CD14-positive monocyte (primary cell): Measurements from ENCODE around the gene NUP93. TPM values are rescaled to one million over a fixed set of nuclear protein-coding genes. Genes with fewer than 3 reads are reported as not detected.

ENCODE experiments used
- DNase-seq, 3 donors: peaks; one replicate each; pipeline ENCODE4 v3.0.0-alpha.2; 2011 to 2022
- H2AFZ ChIP-seq: 2 replicates; pipeline ENCODE4 v1.6.0; 2012; ENCODE audit warnings: mild to moderate bottlenecking, low read depth, low read length, inconsistent platforms; ENCODE audit not compliant: insufficient read depth, poor library complexity, severe bottlenecking
- H3K27ac ChIP-seq, 2 donors: 1 replicate in 1 of 2; 2 replicates in 1 of 2; pipeline ENCODE4 v1.5.1; 2012 to 2013; ENCODE audit warnings: low read length in 2 of 2, control low read depth in 1 of 2, inconsistent platforms in 1 of 2, low read depth in 1 of 2, mild to moderate bottlenecking in 1 of 2
- H3K27me3 ChIP-seq, 2 donors: one replicate each; pipeline versions ENCODE4 v1.6.0 to v1.6.1; 2011 to 2013; ENCODE audit warnings: low read length in 2 of 2; ENCODE audit not compliant: control insufficient read depth in 2 of 2, insufficient read depth in 2 of 2
- H3K36me3 ChIP-seq, 2 donors: replicated peaks in 1 of 2; 1 replicate in 1 of 2; 2 replicates in 1 of 2; pipeline versions ENCODE4 v1.5.1 to v1.6.1; 2012 to 2013; ENCODE audit warnings: low read length in 2 of 2, control low read depth in 1 of 2, inconsistent platforms in 1 of 2, mild to moderate bottlenecking in 1 of 2; ENCODE audit not compliant: insufficient read depth in 2 of 2, control insufficient read depth in 1 of 2
- H3K4me1 ChIP-seq, 2 donors: 1 replicate in 1 of 2; 2 replicates in 1 of 2; pipeline versions ENCODE4 v1.5.1 to v1.6.1; 2012 to 2013; ENCODE audit warnings: low read length in 2 of 2, control low read depth in 1 of 2, inconsistent platforms in 1 of 2, mild to moderate bottlenecking in 1 of 2, moderate library complexity in 1 of 2; ENCODE audit not compliant: insufficient read depth in 2 of 2, control insufficient read depth in 1 of 2
- H3K4me2 ChIP-seq: replicated peaks from 2 replicates; pipeline ENCODE3; 2012; ENCODE audit warnings: low read length, moderate library complexity, mild to moderate bottlenecking; ENCODE audit not compliant: poor library complexity, severe bottlenecking; ENCODE audit errors: extremely low read depth
- H3K4me3 ChIP-seq, 3 experiments: fragments of 200-600 bp in 1 of 3; sonication (generic) in 1 of 3; replicated peaks in 1 of 3; 1 replicate in 2 of 3; 2 replicates in 1 of 3; pipeline ENCODE4 v1.5.1; 2011 to 2013; ENCODE audit warnings: low read length in 3 of 3, mild to moderate bottlenecking in 3 of 3, control low read depth in 2 of 3, low read depth in 2 of 3, inconsistent platforms in 1 of 3, moderate library complexity in 1 of 3
- H3K79me2 ChIP-seq: 2 replicates; pipeline ENCODE4 v1.6.0; 2012; ENCODE audit warnings: mild to moderate bottlenecking, control low read depth, inconsistent platforms, low read length, moderate library complexity; ENCODE audit not compliant: insufficient read depth
- H3K9ac ChIP-seq: 2 replicates; pipeline ENCODE4 v1.6.0; 2017; ENCODE audit warnings: low read length, mild to moderate bottlenecking; ENCODE audit not compliant: insufficient read depth, poor library complexity, severe bottlenecking
- H3K9me3 ChIP-seq, 2 donors: replicated peaks in 1 of 2; 1 replicate in 1 of 2; 2 replicates in 1 of 2; pipeline versions ENCODE4 v1.5.1 to v1.6.1; 2012 to 2013; ENCODE audit warnings: low read length in 2 of 2, control low read depth in 1 of 2; ENCODE audit not compliant: control insufficient read depth in 1 of 2, insufficient read depth in 1 of 2
- H4K20me1 ChIP-seq: 2 replicates; pipeline ENCODE4 v1.6.0; 2012; ENCODE audit warnings: mild to moderate bottlenecking, low read length, control low read depth, moderate library complexity; ENCODE audit not compliant: insufficient read depth
- H3K27ac Mint-ChIP-seq, 7 donors: one replicate each; pipeline ENCODE4 v1.8.0; 2020; ENCODE audit warnings: mild to moderate bottlenecking in 7 of 7, mixed read lengths in 7 of 7, moderate library complexity in 6 of 7, inconsistent platforms in 2 of 7
- H3K27me3 Mint-ChIP-seq, 3 donors: one replicate each; pipeline ENCODE4 v1.8.0; 2021 to 2022; ENCODE audit warnings: low read depth in 3 of 3, mild to moderate bottlenecking in 3 of 3, mixed read lengths in 3 of 3, moderate library complexity in 3 of 3, inconsistent platforms in 1 of 3
- H3K36me3 Mint-ChIP-seq, 2 donors: one replicate each; pipeline ENCODE4 v1.8.0; 2020; ENCODE audit warnings: mixed read lengths in 2 of 2, inconsistent platforms in 1 of 2, mild to moderate bottlenecking in 1 of 2
- H3K4me1 Mint-ChIP-seq: one replicate; pipeline ENCODE4 v1.8.0; 2020; ENCODE audit warnings: mild to moderate bottlenecking, mixed read lengths
- H3K4me3 Mint-ChIP-seq, 2 donors: one replicate each; pipeline ENCODE4 v1.8.0; 2020; ENCODE audit warnings: mild to moderate bottlenecking in 2 of 2, mixed read lengths in 2 of 2, moderate library complexity in 1 of 2
- H3K9me3 Mint-ChIP-seq, 7 donors: one replicate each; pipeline ENCODE4 v1.8.0; 2020 to 2022; ENCODE audit warnings: mixed read lengths in 7 of 7, mild to moderate bottlenecking in 6 of 7, moderate library complexity in 6 of 7, inconsistent platforms in 2 of 7
- WGBS: methylation state at CpG from one replicate; pipeline ENCODE4 v1.1.5; 2013; ENCODE audit warnings: missing lambda C conversion rate; ENCODE audit not compliant: insufficient coverage; 5-methylcytosine and 5-hydroxymethylcytosine counted together
- intact Hi-C, 2 donors: fragments of 100-400 bp; cut with micrococcal nuclease; formaldehyde crosslinking; loops; one replicate each; pipeline versions ENCODE4 v1.15.0 to v1.15.1; 2023
- polyA plus RNA-seq, 3 donors: library from polyadenylated mRNA; depleted of rRNA in 1 of 3; unstranded in 2 of 3; stranded (reverse) in 1 of 3; fragments of 300-500 nt in 2 of 3; fragments of >200 nt in 1 of 3; fragmentation: Illumina TruSeq in 2 of 3; gene quantifications; 1 replicate in 2 of 3; 2 replicates in 1 of 3; pipeline ENCODE4 v1.2.3, GENCODE V29; 2012 to 2021
- TF ChIP-seq, protein P1 (sequence below): fragments of 200-600 bp; IDR thresholded peaks from one replicate; pipeline ENCODE4 v1.8.0; 2022; ENCODE audit warnings: antibody characterized with exemption, mild to moderate bottlenecking

Gene NUP93
- polyA plus RNA-seq, 3 donors, result 46.6 to 77.7 (median 59.4) TPM

GRCh38 chr16:56713794-56714193 lies 16.1 kb upstream of the NUP93 start:
- Histone ChIP-seq H2AFZ (no peak overlapping the region), H3K9me3 (no peaks in the 10 kb centered on the region), H3K4me3 (no peak overlapping the region), H3K4me2 (no peak overlapping the region), H3K9ac (no peak overlapping the region), H3K27ac (no peak overlapping the region), H4K20me1 (no peaks in the 10 kb centered on the region), H3K4me1 (no peaks in the 10 kb centered on the region), H3K36me3 (no peaks in the 10 kb centered on the region), H3K27me3 (no peaks in the 10 kb centered on the region), H3K79me2 (no peaks in the 10 kb centered on the region)
- TF ChIP-seq, protein P1, sequence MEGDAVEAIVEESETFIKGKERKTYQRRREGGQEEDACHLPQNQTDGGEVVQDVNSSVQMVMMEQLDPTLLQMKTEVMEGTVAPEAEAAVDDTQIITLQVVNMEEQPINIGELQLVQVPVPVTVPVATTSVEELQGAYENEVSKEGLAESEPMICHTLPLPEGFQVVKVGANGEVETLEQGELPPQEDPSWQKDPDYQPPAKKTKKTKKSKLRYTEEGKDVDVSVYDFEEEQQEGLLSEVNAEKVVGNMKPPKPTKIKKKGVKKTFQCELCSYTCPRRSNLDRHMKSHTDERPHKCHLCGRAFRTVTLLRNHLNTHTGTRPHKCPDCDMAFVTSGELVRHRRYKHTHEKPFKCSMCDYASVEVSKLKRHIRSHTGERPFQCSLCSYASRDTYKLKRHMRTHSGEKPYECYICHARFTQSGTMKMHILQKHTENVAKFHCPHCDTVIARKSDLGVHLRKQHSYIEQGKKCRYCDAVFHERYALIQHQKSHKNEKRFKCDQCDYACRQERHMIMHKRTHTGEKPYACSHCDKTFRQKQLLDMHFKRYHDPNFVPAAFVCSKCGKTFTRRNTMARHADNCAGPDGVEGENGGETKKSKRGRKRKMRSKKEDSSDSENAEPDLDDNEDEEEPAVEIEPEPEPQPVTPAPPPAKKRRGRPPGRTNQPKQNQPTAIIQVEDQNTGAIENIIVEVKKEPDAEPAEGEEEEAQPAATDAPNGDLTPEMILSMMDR, result no peak
- 100% methylated on average over 1 of the region's 2 CpGs for WGBS
- H3K27me3 Mint-ChIP-seq, result peaks cover 10 to 13% (median 11%) of the 10 kb centered on the region in 3 donors
- no peaks in the 10 kb centered on the region for H3K4me1 Mint-ChIP-seq
- no peak for DNase-seq
- intact Hi-C loops, result no loop called here
- H3K9me3 Mint-ChIP-seq, result no peaks in the 10 kb centered on the region
- no peaks in the 10 kb centered on the region for H3K36me3 Mint-ChIP-seq
- H3K4me3 Mint-ChIP-seq, result no peak overlapping the region
- no peak overlapping the region for H3K27ac Mint-ChIP-seq

DNA sequence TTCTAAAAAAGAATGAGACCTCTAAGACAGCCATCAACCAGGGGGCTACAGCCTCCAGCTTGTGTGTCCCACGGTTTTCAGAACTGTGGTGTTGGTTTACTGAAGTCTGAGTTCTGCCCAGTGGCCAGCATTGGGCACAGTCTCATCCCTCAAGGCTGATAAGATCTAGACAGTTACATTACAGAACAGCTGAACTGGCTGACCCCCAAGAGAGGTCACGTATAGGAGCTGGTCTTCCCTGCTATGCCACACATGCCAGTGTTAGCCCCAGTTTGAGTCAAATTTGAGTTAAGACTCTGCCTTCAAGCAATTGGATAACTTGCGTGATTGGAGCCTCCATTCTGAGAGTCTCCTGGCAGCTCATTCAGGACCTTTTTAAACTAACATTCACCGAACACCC lies 14.8 kb upstream of the NUP93 start:
- intact Hi-C loops, result no loop called here
- H3K4me1 Mint-ChIP-seq, result no peaks in the 10 kb centered on the region
- H3K36me3 Mint-ChIP-seq, result no peaks in the 10 kb centered on the region
- H3K4me3 Mint-ChIP-seq, result no peak overlapping the region
- H3K9me3 ChIP-seq, result no peaks in the 10 kb centered on the region
- no peaks in the 10 kb centered on the region for H3K9me3 Mint-ChIP-seq
- WGBS, result 76% methylated on average over 3 of the region's 4 CpGs
- DNase-seq, result no peak
- H3K4me1 ChIP-seq, result no peaks in the 10 kb centered on the region
- TF ChIP-seq, protein P1, result no peak
- H3K9ac ChIP-seq, result no peak overlapping the region
- no peak overlapping the region for H3K27ac Mint-ChIP-seq
- H3K27me3 ChIP-seq, result no peaks in the 10 kb centered on the region
- H3K36me3 ChIP-seq, result no peaks in the 10 kb centered on the region
- H2AFZ ChIP-seq, result no peak overlapping the region
- H4K20me1 ChIP-seq, result no peaks in the 10 kb centered on the region
- peaks cover 3 to 8% (median 8%) of the 10 kb centered on the region in 3 donors for H3K27me3 Mint-ChIP-seq
- H3K27ac ChIP-seq, result no peak overlapping the region
- H3K4me3 ChIP-seq, result no peak overlapping the region
- no peak overlapping the region for H3K4me2 ChIP-seq
- no peaks in the 10 kb centered on the region for H3K79me2 ChIP-seq
